NB4 (cell line): ENCODE measurements around the gene RAI14.

Experiments used
- DNase-seq: peaks from one replicate; pipeline ENCODE4 v3.0.0; 2010; ENCODE audit warnings: low read depth
- H3K4me3 ChIP-seq: one replicate; pipeline ENCODE4 v1.5.1; 2011; ENCODE audit warnings: mild to moderate bottlenecking, low read depth, low read length, moderate library complexity
- CTCF ChIP-seq: IDR thresholded peaks from one replicate; pipeline ENCODE4 v1.5.1; 2012; ENCODE audit warnings: low read depth, low read length
- MAX ChIP-seq: IDR thresholded peaks from 2 replicates; pipeline ENCODE4 v1.6.1; 2011; ENCODE audit warnings: low read depth, low read length
- MYC ChIP-seq: IDR thresholded peaks from 2 replicates; pipeline ENCODE4 v1.6.1; 2011; ENCODE audit warnings: low read depth, low read length
- POLR2A ChIP-seq: IDR thresholded peaks from 2 replicates; pipeline ENCODE4 v1.6.1; 2011; ENCODE audit warnings: mild to moderate bottlenecking; ENCODE audit not compliant: insufficient read length; ENCODE audit errors: extremely low read depth

Gene RAI14

DNA sequence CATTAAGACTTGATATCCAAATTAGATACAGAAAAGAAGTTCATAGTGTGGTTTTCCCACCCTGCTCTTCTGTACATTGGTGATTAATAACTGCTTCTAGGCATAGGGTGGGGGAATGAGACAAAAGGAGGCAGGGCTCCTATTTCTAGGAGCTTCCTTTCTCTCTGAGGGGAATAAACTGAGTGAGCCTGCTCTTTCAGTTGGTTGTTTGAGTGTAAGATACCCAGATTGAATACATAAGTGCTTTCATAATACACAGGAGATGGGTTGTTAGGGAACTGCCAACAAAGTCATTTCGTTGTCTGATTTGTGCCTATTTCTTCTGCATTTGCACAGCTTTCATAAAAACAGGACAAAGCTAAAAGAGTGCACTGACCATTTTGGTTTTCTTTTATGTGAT is 133.9 kb downstream of the RAI14 start:
- DNase-seq = no peak
- TF ChIP-seq POLR2A (no peak), MYC (no peak), CTCF (no peak), MAX (no peak)

GRCh38 chr5:34791761-34792244 is 135.7 kb downstream of the RAI14 start:
- TF ChIP-seq MAX (no peak), CTCF (no peak), POLR2A (no peak), MYC (no peak)
- DNase-seq = no peak
- no peak overlapping the region for H3K4me3 ChIP-seq

More for the DNA sequence above, 133.9 kb downstream of the RAI14 start:
- no peak overlapping the region for H3K4me3 ChIP-seq

GRCh38 chr5:34802834-34803563 is 146.9 kb downstream of the RAI14 start:
- TF ChIP-seq POLR2A = no peak
- TF ChIP-seq CTCF = no peak
- no peak for TF ChIP-seq MAX
- TF ChIP-seq MYC = no peak
- no peak overlapping the region for H3K4me3 ChIP-seq
- DNase-seq = no peak

GRCh38 chr5:34803974-34804732 is 148.0 kb downstream of the RAI14 start:
- TF ChIP-seq POLR2A (no peak), CTCF (no peak), MYC (no peak; the same call in 1 of the 2 replicates), MAX (no peak)
- H3K4me3 ChIP-seq = no peak overlapping the region
- DNase-seq = no peak

GRCh38 chr5:34804913-34805312 is 148.8 kb downstream of the RAI14 start:
- DNase-seq = no peak
- TF ChIP-seq MAX (no peak), CTCF (no peak), MYC (no peak), POLR2A (no peak)
- H3K4me3 ChIP-seq = no peak overlapping the region
